T-helper 22 cell (primary cell): ENCODE data around the gene LPIN2.
"Not testable (repeated sequence)": the region's sequence is repeated elsewhere in the genome, so short reads cannot be mapped to it uniquely, and the experiment has no call there.

Experiments
- DNase-seq: peaks from one replicate; pipeline ENCODE4 v3.0.0-alpha.2; 2020; ENCODE audit warnings: low read depth

The LPIN2 gene, protein sequence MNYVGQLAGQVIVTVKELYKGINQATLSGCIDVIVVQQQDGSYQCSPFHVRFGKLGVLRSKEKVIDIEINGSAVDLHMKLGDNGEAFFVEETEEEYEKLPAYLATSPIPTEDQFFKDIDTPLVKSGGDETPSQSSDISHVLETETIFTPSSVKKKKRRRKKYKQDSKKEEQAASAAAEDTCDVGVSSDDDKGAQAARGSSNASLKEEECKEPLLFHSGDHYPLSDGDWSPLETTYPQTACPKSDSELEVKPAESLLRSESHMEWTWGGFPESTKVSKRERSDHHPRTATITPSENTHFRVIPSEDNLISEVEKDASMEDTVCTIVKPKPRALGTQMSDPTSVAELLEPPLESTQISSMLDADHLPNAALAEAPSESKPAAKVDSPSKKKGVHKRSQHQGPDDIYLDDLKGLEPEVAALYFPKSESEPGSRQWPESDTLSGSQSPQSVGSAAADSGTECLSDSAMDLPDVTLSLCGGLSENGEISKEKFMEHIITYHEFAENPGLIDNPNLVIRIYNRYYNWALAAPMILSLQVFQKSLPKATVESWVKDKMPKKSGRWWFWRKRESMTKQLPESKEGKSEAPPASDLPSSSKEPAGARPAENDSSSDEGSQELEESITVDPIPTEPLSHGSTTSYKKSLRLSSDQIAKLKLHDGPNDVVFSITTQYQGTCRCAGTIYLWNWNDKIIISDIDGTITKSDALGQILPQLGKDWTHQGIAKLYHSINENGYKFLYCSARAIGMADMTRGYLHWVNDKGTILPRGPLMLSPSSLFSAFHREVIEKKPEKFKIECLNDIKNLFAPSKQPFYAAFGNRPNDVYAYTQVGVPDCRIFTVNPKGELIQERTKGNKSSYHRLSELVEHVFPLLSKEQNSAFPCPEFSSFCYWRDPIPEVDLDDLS

DNA sequence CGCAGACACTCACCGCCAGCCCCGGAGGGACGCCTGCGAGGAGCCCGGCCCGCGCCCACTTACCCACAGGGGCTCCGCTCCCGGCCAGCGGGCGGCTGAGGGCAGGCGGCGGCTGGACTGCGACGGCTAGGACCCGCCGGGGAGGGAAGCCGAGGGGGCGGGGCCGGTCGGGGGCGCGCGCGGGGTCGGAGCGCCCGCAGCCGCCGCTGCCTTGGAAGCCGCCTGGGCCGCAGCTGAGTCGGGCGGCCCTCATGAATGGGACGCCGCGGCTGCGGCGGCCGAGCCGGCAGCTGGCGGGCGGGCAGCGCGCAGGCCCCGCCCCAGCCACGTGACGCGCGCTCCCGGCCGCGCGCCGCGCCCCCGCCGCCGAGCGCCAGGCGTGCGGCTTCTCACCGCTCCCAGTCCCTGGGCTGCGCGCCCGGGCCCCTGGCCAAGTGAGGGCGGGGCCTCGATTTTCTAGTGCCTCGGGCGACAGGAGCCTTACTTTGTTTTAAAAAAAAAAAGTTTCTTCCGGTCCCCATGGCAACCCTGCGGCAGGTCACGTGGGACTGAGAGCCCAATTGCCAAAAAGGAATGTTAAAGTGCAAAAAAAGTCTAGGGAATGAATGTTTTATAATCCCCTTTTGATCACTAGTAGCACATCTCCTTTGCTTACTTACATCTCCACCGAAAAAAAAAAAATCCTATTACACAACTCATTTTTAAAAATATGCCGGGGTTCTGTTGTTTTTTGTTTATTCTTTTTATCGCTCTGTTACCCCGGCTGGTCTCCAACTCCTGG is at the start of gene LPIN2:
TSS of gene LPIN2 (minus strand) at position 121 of the 781 bp plus-strand sequence. CDS start 52,304 bp downstream, outside the sequence.
- peak; percentile 92 for DNase-seq

GRCh38 chr18:3061581-3062312 is 48.8 kb upstream of the LPIN2 start:
- no peak for DNase-seq

DNA sequence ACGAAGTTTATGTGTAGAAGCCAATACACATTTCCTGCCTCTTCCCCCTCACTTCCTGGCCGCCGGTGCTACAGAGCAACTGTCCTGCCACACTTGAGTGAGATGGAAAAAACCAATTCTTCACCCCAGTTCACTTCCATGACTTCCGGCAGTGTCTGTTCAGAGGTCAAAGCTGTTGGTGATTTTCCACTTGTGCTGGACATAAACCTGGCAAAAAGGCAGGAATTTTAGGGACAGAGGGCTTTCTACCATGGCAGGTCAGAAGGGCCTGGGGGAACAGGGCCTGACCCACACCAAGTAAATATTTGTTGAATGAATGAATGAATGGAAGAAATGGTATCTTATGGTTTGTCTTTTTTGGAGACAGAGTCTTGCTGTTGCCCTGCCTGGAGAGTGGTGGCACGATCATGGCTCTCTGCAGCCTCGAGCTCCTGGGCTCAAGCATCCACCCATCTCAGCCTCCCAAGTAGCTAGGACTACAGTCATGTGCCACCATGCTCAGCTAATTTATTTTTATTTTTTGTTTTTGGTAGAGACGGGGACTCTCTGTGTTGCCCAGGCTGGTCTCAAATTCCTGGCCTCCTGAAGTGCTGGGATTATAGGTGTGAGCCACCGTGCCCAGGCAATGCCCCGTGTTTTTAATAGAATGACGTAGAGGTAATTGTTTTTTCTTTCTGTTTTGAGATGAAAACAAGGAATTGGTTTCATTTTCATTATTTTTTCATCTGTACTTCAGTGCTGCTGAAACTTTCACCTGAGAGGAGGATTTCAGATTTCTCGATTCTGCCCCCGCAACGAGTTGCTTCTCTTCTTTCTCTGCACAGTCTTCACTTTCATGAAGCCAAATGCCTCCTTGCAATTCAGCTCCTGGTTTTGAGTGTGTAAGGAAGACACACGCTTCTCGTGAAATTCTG is 48.0 kb upstream of the LPIN2 start:
- peak; percentile 19 for DNase-seq

- DNase-seq, result no peak
Measured at GRCh38 chr18:3059272-3059671, 46.3 kb upstream of the LPIN2 start.

- DNase-seq, result no peak
Measured at GRCh38 chr18:3058328-3059191, 45.6 kb upstream of the LPIN2 start.

- no peak for DNase-seq
Measured at GRCh38 chr18:3057526-3057925, 44.6 kb upstream of the LPIN2 start.

- DNase-seq, result no peak
Measured at GRCh38 chr18:3056311-3056710, 43.4 kb upstream of the LPIN2 start.

DNA sequence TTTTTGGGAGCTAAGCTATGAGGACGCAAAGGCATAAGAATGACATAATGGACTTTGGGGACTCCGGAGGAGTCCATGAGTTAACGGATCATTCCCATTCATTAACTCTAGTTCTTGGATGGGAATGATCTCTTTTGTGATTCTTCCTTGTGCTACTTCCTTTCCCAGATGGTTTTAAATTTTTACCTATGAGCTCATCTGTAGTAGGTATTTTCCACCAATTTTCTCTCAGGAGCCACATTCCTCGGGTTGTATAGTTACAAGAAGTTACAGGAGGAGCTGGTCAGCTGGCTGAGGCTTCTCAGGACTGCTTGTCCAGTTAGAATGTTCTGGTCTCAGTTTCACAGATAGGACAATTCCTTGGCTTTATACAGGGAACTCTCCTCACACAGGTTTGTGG is 42.9 kb upstream of the LPIN2 start:
- no peak for DNase-seq

GRCh38 chr18:3055186-3055728 is 42.3 kb upstream of the LPIN2 start:
- no peak for DNase-seq

DNA sequence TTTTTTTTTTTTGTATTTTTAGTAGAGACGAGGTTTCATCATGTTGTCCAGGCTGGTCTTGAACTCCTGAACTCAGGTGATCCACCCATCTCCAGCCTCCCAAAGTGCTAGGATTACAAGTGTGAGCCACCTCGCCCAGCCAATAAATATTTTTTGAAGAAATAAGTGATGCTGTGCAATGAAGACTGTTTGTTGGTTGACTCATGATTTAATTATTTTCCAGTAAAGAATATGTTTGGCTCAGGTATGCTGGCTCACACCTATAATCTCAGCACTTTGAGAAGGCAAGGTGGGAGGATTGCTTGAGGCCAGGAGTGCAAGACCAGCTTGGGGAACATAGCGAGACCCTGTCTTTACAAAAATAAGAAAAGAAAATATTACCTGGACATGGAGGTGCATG is 41.8 kb upstream of the LPIN2 start:
- DNase-seq, result no peak

GRCh38 chr18:3054214-3054613 is 41.3 kb upstream of the LPIN2 start:
- DNase-seq, result no peak

GRCh38 chr18:3053081-3053480 is 40.1 kb upstream of the LPIN2 start:
- no peak for DNase-seq

- DNase-seq, result no peak
Measured at GRCh38 chr18:3052411-3052758, 39.4 kb upstream of the LPIN2 start.

- DNase-seq, result no peak
Measured at GRCh38 chr18:3051718-3052410, 38.9 kb upstream of the LPIN2 start.

GRCh38 chr18:3049897-3050454 is 37.0 kb upstream of the LPIN2 start:
- not testable (repeated sequence) for DNase-seq

DNA sequence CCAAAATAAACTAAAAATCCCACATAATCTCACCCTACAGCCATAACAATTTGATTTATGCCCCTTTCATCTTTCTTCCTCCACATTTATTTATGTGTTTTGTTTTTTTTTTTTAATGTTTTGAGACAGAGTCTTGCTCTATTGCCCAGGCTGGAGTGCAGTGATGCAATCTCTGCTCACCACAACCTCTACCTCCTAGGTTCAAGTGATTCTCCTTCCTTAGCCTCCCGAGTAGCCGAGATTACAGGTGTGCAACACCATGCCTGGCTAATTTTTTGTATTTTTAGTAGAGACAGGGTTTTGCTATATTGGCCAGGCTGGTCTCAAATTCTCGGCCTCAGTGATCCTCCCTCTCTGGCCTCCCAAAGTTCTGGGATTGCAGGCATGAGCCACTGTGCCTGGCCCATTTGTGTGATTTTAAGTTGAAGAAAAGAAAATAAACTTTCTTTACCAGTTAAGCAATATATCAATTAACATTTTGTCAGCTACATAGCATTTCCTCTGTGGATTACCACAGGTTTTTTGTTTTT is 35.9 kb upstream of the LPIN2 start:
- DNase-seq, result no peak

DNA sequence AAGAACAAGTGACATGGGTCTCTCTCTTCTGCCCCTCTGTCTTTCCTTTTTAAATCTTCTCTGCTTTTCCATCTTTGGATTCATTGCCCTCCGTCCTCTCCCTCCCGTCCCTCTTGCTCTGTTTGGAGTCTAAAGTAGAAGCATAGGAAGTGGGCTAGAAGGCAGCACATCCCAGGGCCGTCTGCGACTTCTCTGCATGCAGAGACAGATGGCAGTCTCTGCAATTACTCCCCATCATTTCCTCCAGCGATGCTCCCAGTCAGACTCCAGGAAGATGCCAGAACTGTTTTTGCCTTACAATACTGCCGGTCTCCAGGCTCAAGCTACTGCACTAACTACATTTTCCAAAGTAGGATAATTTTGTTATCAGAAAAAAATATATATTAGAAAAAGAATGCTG is 35.2 kb upstream of the LPIN2 start:
- no peak for DNase-seq

DNA sequence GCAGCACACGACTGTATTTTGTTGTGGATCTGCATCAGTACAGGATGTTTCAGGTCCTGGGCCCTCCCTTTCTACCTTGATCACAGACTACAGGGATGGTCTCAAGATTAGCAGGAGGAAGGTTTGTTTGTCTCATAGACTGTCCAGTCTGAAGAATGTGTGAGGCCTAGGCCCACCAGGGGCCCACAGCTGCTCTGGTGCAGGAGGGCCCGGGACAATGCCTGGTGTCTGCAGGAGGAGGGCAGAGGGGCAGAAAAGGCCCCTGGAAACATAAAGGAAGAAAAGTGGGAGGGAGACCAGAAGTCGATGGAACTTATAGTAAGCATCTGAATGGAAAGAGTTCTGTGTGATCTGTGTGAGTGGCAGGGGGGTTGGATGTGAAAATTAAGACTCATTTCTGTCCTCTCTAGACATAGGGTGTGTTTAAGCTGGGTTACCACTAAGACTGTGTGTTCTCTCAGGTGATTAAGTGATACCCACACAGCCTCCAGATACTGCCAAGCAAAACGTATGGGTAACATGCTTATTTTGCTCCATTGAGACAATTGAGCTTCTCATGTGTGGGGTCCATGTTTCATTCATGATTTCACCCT is 33.4 kb upstream of the LPIN2 start:
- DNase-seq, result no peak
